ENCODE data around the gene PABPN1L. TPM values are rescaled to one million over a fixed set of nuclear protein-coding genes. Genes with fewer than 3 reads are reported as not detected.
"Not testable (repeated sequence)": the region's sequence is repeated elsewhere in the genome, so short reads cannot be mapped to it uniquely, and the experiment has no call there.

Gene PABPN1L
- total and polyA plus RNA-seq, 9 donors, result 0.25 TPM; not detected in 8

DNA sequence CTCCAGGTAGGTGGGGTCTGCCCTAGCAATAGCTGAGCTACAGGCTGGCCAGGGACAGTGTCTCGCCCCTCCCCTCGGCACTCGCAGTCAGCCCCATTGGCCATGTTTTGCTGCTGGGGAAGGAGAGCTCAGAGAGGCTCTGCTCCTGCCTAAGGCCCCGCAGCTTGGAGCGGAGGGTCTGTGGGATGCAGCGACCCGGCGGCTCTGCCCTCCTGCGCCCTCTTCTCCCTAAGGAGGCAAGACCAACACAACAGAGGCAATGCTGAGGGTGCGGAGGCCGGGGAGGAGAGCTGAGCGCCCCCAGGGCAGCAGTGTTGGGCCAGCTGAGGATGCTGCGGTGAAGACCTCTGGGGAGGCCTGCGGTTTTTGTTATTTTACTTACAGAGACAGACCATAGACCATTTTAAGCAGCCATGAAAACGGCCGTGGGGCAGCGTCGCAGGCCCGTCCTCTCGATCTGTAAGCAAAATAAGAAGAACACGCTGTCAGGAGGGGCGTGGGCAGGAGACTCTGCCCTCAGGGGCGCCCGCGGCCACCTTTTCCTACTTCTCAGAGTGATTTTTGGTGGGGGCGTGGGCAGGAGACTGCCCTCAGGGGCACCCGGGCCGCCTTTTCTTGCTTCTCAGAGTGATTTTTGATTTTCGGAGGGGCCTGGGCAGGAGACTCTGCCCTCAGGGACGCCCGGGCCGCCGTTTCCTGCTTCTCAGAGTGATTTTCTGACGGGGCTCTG is 31.4 kb upstream of the PABPN1L start:
- H3K36me3 ChIP-seq, result no peaks in the 10 kb centered on the region
- no peak for DNase-seq
- no peaks in the 10 kb centered on the region for H3K27me3 ChIP-seq
- WGBS, 3 donors, result 86 to 88% (median 87%) methylated on average over 32 to 34 of the region's 34 CpGs
- H3K9me3 ChIP-seq, result no peaks in the 10 kb centered on the region
- no peak overlapping the region for H3K4me3 ChIP-seq
- TF ChIP-seq, protein P1, sequence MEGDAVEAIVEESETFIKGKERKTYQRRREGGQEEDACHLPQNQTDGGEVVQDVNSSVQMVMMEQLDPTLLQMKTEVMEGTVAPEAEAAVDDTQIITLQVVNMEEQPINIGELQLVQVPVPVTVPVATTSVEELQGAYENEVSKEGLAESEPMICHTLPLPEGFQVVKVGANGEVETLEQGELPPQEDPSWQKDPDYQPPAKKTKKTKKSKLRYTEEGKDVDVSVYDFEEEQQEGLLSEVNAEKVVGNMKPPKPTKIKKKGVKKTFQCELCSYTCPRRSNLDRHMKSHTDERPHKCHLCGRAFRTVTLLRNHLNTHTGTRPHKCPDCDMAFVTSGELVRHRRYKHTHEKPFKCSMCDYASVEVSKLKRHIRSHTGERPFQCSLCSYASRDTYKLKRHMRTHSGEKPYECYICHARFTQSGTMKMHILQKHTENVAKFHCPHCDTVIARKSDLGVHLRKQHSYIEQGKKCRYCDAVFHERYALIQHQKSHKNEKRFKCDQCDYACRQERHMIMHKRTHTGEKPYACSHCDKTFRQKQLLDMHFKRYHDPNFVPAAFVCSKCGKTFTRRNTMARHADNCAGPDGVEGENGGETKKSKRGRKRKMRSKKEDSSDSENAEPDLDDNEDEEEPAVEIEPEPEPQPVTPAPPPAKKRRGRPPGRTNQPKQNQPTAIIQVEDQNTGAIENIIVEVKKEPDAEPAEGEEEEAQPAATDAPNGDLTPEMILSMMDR (IDR thresholded peaks at IDR 0.05), result no peak
- TF ChIP-seq POLR2A (IDR thresholded peaks at IDR 0.05) (no peak), EP300 (IDR thresholded peaks at IDR 0.05) (no peak)
- no peaks in the 10 kb centered on the region for H3K4me1 ChIP-seq (ENCODE audit: insufficient read depth)
- no peak overlapping the region for H3K27ac ChIP-seq
- intact Hi-C loops (cut with DNase I), result no loop called here

DNA sequence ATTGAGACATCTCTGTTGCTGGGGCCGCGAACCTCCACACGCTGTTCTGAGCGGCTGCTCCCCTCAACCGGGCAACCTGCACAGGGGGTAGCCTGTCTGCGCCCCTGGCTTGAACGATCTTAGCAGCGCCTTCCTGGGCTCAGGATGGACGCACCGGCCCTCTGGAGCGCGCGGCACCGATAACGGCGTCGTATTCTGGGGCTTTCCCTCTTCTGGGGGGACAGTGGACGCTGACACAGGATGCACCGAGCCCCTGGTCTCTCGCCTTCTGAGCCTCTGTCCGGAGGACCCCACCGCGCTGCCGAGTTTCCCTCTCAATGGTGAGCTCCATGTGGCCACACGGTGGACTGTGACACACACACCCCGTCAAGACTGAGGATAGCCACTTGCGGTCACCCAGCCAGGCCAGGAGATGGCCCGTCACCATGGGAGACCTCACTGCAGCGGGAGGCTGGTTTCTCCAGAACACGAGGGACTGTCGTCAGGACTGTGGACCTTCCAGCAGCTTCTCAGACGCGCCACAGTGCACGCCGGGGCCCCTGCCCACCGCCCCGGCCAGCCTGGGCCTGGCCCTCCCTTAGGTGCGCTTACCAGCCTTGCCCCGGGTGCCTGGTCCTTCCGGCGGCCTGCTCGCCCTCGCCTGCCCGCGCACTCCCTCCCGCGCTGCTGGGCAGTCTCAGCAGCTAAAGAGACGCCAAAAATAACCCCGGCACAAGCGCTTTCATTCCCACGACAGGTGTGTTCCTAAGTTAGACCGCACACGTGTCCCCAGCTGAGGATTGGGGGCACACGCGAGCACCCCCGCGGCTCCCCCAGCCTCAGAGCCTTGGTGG is 30.0 kb upstream of the PABPN1L start:
- intact Hi-C loops (cut with DNase I), result no loop called here
- Histone ChIP-seq H3K36me3 (no peaks in the 10 kb centered on the region), H3K9me3 (no peaks in the 10 kb centered on the region), H3K4me3 (no peak overlapping the region), H3K27me3 (no peaks in the 10 kb centered on the region), H3K4me1 (ENCODE audit: insufficient read depth) (no peaks in the 10 kb centered on the region), H3K27ac (no peak overlapping the region)
- TF ChIP-seq EP300 (IDR thresholded peaks at IDR 0.05) (no peak), POLR2A (IDR thresholded peaks at IDR 0.05) (no peak)
- TF ChIP-seq, protein P1 (IDR thresholded peaks at IDR 0.05), result no peak
- WGBS, 3 donors, result 87 to 90% (median 87%) methylated on average over 57 of the region's 57 CpGs
- no peak for DNase-seq

DNA sequence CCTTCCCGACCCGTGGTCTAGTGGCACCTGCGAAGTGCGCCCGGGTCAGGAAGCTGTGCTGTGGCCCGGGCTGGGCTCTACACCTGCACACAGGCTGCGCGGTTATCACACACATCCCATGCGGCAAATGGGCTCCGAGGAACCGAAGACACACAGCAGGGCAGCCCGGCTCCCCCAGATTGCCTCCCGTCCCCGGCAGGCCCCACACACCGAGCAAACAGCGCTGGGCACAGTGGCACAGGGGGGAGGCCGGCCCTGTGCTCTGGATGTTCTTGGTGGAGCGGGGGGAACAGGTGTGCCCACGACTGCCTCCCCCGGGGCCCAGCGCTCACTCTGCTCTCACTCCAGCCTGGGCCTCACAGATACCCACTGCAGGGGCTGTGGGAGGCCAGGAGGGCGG is 28.9 kb upstream of the PABPN1L start:
- Histone ChIP-seq H3K27me3 (no peaks in the 10 kb centered on the region), H3K27ac (no peak overlapping the region), H3K9me3 (no peaks in the 10 kb centered on the region), H3K36me3 (no peaks in the 10 kb centered on the region), H3K4me3 (no peak overlapping the region), H3K4me1 (ENCODE audit: insufficient read depth) (no peaks in the 10 kb centered on the region)
- whole genome bisulfite sequencing, 3 donors, result 83 to 86% (median 84%) methylated on average over 22 of the region's 22 CpGs
- intact Hi-C loops (cut with DNase I), result no loop called here
- DNase-seq, result no peak
- TF ChIP-seq, protein P1 (IDR thresholded peaks at IDR 0.05), result no peak
- TF ChIP-seq POLR2A (IDR thresholded peaks at IDR 0.05), result no peak
- no peak for TF ChIP-seq EP300 (IDR thresholded peaks at IDR 0.05)

DNA sequence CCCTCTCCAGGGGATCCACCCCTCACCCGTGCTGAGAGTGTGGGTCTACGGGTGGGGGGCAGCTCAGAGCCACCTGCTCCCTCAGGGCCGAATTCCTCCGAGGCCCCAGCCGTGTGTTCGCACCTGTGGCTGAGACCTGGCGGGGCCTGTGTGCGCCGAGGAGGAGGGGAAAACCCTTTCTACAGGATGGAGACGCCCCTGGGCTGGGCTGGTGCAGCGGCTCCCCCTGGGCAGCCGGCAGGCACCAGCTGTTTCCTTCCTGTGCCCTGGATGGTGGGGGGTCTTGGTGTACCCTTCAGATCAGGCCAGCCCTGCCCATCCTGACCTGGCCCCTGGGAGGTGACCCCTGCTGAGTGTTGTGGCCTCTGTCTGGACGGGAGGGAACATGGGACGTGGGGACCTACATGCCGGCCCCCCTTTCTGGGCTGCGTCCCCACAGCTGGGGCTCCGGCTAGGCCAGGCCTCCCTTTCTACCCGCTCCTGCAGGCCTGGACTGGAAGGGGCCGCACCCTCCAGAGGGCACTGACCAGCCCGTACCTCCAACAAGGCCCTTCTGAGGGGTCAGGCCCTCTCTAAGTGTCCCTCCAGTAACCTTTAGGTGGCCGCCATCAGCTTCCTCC is 28.3 kb upstream of the PABPN1L start:
- 77 to 95% (median 84%) methylated on average over 10 to 21 of the region's 21 CpGs for WGBS, 3 donors

DNA sequence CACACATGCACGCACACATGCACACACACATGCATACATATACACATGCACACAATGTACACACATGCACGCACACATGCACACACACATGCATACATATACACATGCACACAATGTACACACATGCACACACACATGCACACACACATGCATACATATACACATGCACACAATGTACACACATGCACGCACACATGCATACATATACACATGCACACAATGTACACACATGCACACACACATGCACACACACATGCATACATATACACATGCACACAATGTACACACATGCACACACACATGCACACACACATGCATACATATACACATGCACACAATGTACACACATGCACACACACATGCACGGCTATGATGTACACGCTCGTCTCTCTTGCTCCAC is 27.8 kb upstream of the PABPN1L start:
- H3K27ac ChIP-seq; H3K4me1 ChIP-seq (ENCODE audit: insufficient read depth); H3K4me3 ChIP-seq; H3K27me3 ChIP-seq; intact Hi-C loops (cut with DNase I); H3K9me3 ChIP-seq; DNase-seq; H3K36me3 ChIP-seq: not testable (repeated sequence)
- 79 to 97% (median 86%) methylated on average over 4 to 5 of the region's 6 CpGs for WGBS, 3 donors

More for the DNA sequence above, 28.3 kb upstream of the PABPN1L start:
- no peaks in the 10 kb centered on the region for H3K36me3 ChIP-seq
- no peaks in the 10 kb centered on the region for H3K4me1 ChIP-seq (ENCODE audit: insufficient read depth)
- no peak overlapping the region for H3K4me3 ChIP-seq
- H3K9me3 ChIP-seq, result no peaks in the 10 kb centered on the region
- TF ChIP-seq, protein P1 (IDR thresholded peaks at IDR 0.05), result no peak
- TF ChIP-seq EP300 (IDR thresholded peaks at IDR 0.05) (no peak), POLR2A (IDR thresholded peaks at IDR 0.05) (no peak)
- DNase-seq, result no peak
- no peaks in the 10 kb centered on the region for H3K27me3 ChIP-seq
- intact Hi-C loops (cut with DNase I), result no loop called here
- H3K27ac ChIP-seq, result no peak overlapping the region

Measured in ovary (tissue), 9 donors.